HL-60 (cell line): ENCODE measurements around the gene EIF5.

Experiments used
- DNase-seq, 2 experiments: peaks; one replicate each; pipeline ENCODE4 v3.0.0-alpha.2; 2010 to 2020; ENCODE audit warnings: low read depth in 1 of 2, low spot score in 1 of 2
- H3K27ac ChIP-seq: fragments of 250-450 bp; sonication (Bioruptor Pico); replicated peaks from 2 replicates; pipeline ENCODE4 v1.5.1; 2020; ENCODE audit warnings: mild to moderate bottlenecking, moderate library complexity
- H3K27me3 ChIP-seq: fragments of 250-450 bp; sonication (Bioruptor Pico); 2 replicates; pipeline ENCODE4 v1.5.1; 2021; ENCODE audit warnings: mild to moderate bottlenecking, moderate library complexity; ENCODE audit not compliant: insufficient read depth, poor library complexity, severe bottlenecking
- H3K4me3 ChIP-seq: replicated peaks from 2 replicates; pipeline ENCODE4 v1.5.1; 2011; ENCODE audit warnings: mild to moderate bottlenecking, control low read depth, low read length; ENCODE audit not compliant: insufficient read depth
- CTCF ChIP-seq: IDR thresholded peaks from one replicate; pipeline ENCODE4 v1.5.1; 2011; ENCODE audit warnings: low read length, control low read depth, inconsistent platforms; ENCODE audit not compliant: insufficient read depth
- GABPA ChIP-seq: IDR thresholded peaks from 2 replicates; pipeline ENCODE4 v1.6.1; 2012; ENCODE audit warnings: low read depth
- POLR2AphosphoS5 ChIP-seq: IDR thresholded peaks from 2 replicates; pipeline ENCODE4 v1.6.1; 2012; ENCODE audit warnings: low read depth
- REST ChIP-seq: IDR thresholded peaks from 2 replicates; pipeline ENCODE4 v1.6.1; 2012; ENCODE audit warnings: low read depth; ENCODE audit not compliant: insufficient replicate concordance
- SPI1 ChIP-seq: IDR thresholded peaks from 2 replicates; pipeline ENCODE4 v1.6.1; 2012; ENCODE audit warnings: low read depth, mild to moderate bottlenecking, borderline replicate concordance

Gene EIF5

GRCh38 chr14:103290494-103290893 is 43.5 kb upstream of the EIF5 start:
- Histone ChIP-seq H3K27me3 (peaks cover 7% of the 10 kb centered on the region), H3K27ac (no peak overlapping the region), H3K4me3 (no peak overlapping the region)
- no peak for TF ChIP-seq CTCF
- no peak for TF ChIP-seq SPI1
- TF ChIP-seq POLR2AphosphoS5 = no peak
- no peak for TF ChIP-seq REST
- no peak for TF ChIP-seq GABPA
- no peak for DNase-seq

- no peak for TF ChIP-seq SPI1
- no peak for TF ChIP-seq GABPA
- no peak for TF ChIP-seq REST
- DNase-seq = no peak
- no peak overlapping the region for H3K27ac ChIP-seq
- no peak overlapping the region for H3K4me3 ChIP-seq
- peaks cover 4% of the 10 kb centered on the region for H3K27me3 ChIP-seq
Measured at GRCh38 chr14:103290961-103291360, 43.1 kb upstream of the EIF5 start.

GRCh38 chr14:103292426-103293374 is 41.3 kb upstream of the EIF5 start:
- H3K4me3 ChIP-seq = no peak overlapping the region
- no peak overlapping the region for H3K27ac ChIP-seq

More at GRCh38 chr14:103292426-103293374, 41.3 kb upstream of the EIF5 start:
- TF ChIP-seq REST (no peak), CTCF (peak; percentile 91)
- no peaks in the 10 kb centered on the region for H3K27me3 ChIP-seq
- peak; percentile 43 to 68 for DNase-seq
